MCF 10A (cell line): ENCODE data around the gene TXNDC9. TPM values are rescaled to one million over a fixed set of nuclear protein-coding genes. Genes with fewer than 3 reads are reported as not detected.
A peak's percentile ranks its signal among the peaks of the same experiment; 100 is the strongest.
"Not testable (repeated sequence)": the region's sequence is repeated elsewhere in the genome, so short reads cannot be mapped to it uniquely, and the experiment has no call there.

ENCODE experiments used
- BruUV-seq: library from RNA; stranded (reverse); fragments of 400-500 nt; replicated peaks from 2 replicates; lab custom pipeline; 2021; lab: Mats Ljungman, UMichigan
- CTCF ChIA-PET: fragments of 300-600 bp; sonication (Branson Sonifier 250); formaldehyde crosslinking; extraction: SDS; loops from one replicate; lab custom pipeline; 2021; ENCODE audit warnings: antibody characterized with exemption, inconsistent platforms; lab: Yijun Ruan, JAX
- POLR2A ChIA-PET: fragments of 300-600, 350-650 bp; sonication (Branson Sonifier 250); formaldehyde crosslinking; extraction: SDS; loops from one replicate; lab custom pipeline; 2020; ENCODE audit warnings: antibody characterized with exemption, inconsistent platforms; lab: Yijun Ruan, JAX
- DNase-seq: peaks from one replicate; pipeline ENCODE4 v3.0.0-alpha.2; 2018; ENCODE audit not compliant: unreplicated experiment
- H3K27ac Mint-ChIP-seq: one replicate; pipeline ENCODE4 v1.8.0; 2022; ENCODE audit warnings: mild to moderate bottlenecking, low read depth, mixed read lengths; ENCODE audit not compliant: unreplicated experiment
- H3K27me3 Mint-ChIP-seq: one replicate; pipeline ENCODE4 v1.8.0; 2022; ENCODE audit warnings: mixed read lengths; ENCODE audit not compliant: insufficient read depth, unreplicated experiment
- H3K36me3 Mint-ChIP-seq: one replicate; pipeline ENCODE4 v1.8.0; 2022; ENCODE audit warnings: mild to moderate bottlenecking, moderate library complexity, mixed read lengths; ENCODE audit not compliant: insufficient read depth, unreplicated experiment
- H3K4me1 Mint-ChIP-seq: one replicate; pipeline ENCODE4 v1.8.0; 2022; ENCODE audit warnings: mixed read lengths; ENCODE audit not compliant: insufficient read depth, unreplicated experiment
- H3K4me3 Mint-ChIP-seq: one replicate; pipeline ENCODE4 v1.8.0; 2022; ENCODE audit warnings: mild to moderate bottlenecking, moderate library complexity, mixed read lengths; ENCODE audit not compliant: unreplicated experiment
- H3K9me3 Mint-ChIP-seq: one replicate; pipeline ENCODE4 v1.8.0; 2022; ENCODE audit warnings: mixed read lengths; ENCODE audit not compliant: unreplicated experiment
- intact Hi-C: fragments of 100-400 bp; cut with micrococcal nuclease; formaldehyde crosslinking; loops from 2 replicates; pipeline ENCODE4 v1.14.1; 2022
- total RNA-seq: library from RNA; stranded (reverse); gene quantifications from 2 replicates; pipeline ENCODE4 v1.2.3, GENCODE V29; 2022
- TF ChIP-seq, protein P1 (sequence below): fragments of 200-600 bp; IDR thresholded peaks from one replicate; pipeline ENCODE4 v1.8.0; 2022; ENCODE audit warnings: antibody characterized with exemption, mild to moderate bottlenecking; ENCODE audit not compliant: unreplicated experiment

Gene TXNDC9
- total RNA-seq, 1 experiment from 2014 or later = 40.2 TPM

GRCh38 chr2:99317161-99317872, 18.8 kb downstream of the TXNDC9 start:
- Mint-ChIP-seq H3K27me3 (no peaks in the 10 kb centered on the region), H3K9me3 (no peaks in the 10 kb centered on the region), H3K36me3 (peaks cover 57% of the 10 kb centered on the region), H3K27ac (peak overlapping the region; percentile 17), H3K4me3 (no peak overlapping the region), H3K4me1 (no peaks in the 10 kb centered on the region)
- intact Hi-C loops = no loop called here
- no TSS peak for BruUV-seq
- CTCF ChIA-PET = no interaction called here
- no peak for DNase-seq
- POLR2A ChIA-PET = interaction anchor here (1.2 kb wide), 1 partner anchor 20 kb away, joined by 4 read pairs; the partner anchor contains the start of gene EIF5B
- TF ChIP-seq, protein P1, sequence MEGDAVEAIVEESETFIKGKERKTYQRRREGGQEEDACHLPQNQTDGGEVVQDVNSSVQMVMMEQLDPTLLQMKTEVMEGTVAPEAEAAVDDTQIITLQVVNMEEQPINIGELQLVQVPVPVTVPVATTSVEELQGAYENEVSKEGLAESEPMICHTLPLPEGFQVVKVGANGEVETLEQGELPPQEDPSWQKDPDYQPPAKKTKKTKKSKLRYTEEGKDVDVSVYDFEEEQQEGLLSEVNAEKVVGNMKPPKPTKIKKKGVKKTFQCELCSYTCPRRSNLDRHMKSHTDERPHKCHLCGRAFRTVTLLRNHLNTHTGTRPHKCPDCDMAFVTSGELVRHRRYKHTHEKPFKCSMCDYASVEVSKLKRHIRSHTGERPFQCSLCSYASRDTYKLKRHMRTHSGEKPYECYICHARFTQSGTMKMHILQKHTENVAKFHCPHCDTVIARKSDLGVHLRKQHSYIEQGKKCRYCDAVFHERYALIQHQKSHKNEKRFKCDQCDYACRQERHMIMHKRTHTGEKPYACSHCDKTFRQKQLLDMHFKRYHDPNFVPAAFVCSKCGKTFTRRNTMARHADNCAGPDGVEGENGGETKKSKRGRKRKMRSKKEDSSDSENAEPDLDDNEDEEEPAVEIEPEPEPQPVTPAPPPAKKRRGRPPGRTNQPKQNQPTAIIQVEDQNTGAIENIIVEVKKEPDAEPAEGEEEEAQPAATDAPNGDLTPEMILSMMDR = no peak

DNA sequence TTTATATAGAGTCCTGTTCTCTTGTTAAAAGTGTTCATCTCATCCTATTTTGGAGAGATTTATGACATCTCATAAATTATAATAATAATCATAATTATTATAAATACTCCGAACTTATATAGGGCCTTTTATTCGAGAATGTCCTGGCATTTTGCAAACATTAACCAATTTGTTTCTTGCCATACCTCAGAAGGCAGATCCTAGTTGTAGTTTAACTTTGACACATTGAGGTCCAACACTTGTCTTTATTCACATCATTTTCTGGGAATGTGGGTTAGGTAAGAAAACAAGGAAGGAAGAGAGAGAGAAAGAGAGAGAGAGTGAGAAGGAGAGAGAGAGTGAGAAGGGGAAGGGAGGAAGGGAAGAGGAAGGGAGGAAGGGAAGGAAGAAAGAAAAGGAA, 35.0 kb downstream of the TXNDC9 start, which contains the start of gene LYG1:
Gene LYG1 (minus strand): TSS at position 101 of the 400 bp plus-strand sequence. CDS start 5,527 bp downstream, outside the sequence.
- H3K36me3 Mint-ChIP-seq, H3K27me3 Mint-ChIP-seq, H3K9me3 Mint-ChIP-seq, POLR2A ChIA-PET, CTCF ChIA-PET, BruUV-seq, H3K4me3 Mint-ChIP-seq, DNase-seq, H3K27ac Mint-ChIP-seq, intact Hi-C loops, H3K4me1 Mint-ChIP-seq: not testable (repeated sequence)

GRCh38 chr2:99299580-99299979, 36.6 kb downstream of the TXNDC9 start:
- no peak overlapping the region for H3K4me3 Mint-ChIP-seq
- H3K4me1 Mint-ChIP-seq = no peaks in the 10 kb centered on the region
- TF ChIP-seq, protein P1 = no peak
- intact Hi-C loops = no loop called here
- no peaks in the 10 kb centered on the region for H3K36me3 Mint-ChIP-seq
- CTCF ChIA-PET = no interaction called here
- no peaks in the 10 kb centered on the region for H3K27me3 Mint-ChIP-seq
- H3K9me3 Mint-ChIP-seq = no peaks in the 10 kb centered on the region
- no TSS peak for BruUV-seq
- H3K27ac Mint-ChIP-seq = no peak overlapping the region
- POLR2A ChIA-PET = no interaction called here
- no peak for DNase-seq

GRCh38 chr2:99297994-99298393, 38.1 kb downstream of the TXNDC9 start:
- ChIA-PET CTCF (interaction anchor here (0.9 kb wide), 1 partner anchor 31 kb away, joined by 3 read pairs; no protein-coding TSS in a partner anchor), POLR2A (no interaction called here)
- intact Hi-C loops = no loop called here
- peaks cover 5% of the 10 kb centered on the region for H3K36me3 Mint-ChIP-seq
- H3K9me3 Mint-ChIP-seq = no peaks in the 10 kb centered on the region
- H3K27ac Mint-ChIP-seq = no peak overlapping the region
- H3K27me3 Mint-ChIP-seq = no peaks in the 10 kb centered on the region
- no TSS peak for BruUV-seq
- no peaks in the 10 kb centered on the region for H3K4me1 Mint-ChIP-seq
- TF ChIP-seq, protein P1 = no peak
- peak; percentile 55 for DNase-seq
- H3K4me3 Mint-ChIP-seq = no peak overlapping the region
